SK-N-SH treated with all-trans-retinoic acid at 6 μM for 48 hours (cell line): Measurements from ENCODE around the gene HNF4A.

Experiments used
- ATAC-seq: fragments of 200-7000 bp; cut with Tn5 transposase; 3 replicates; pipeline ENCODE4 v1.9.1; 2020; ENCODE audit warnings: mild to moderate bottlenecking, moderate library complexity
- ARNTL ChIP-seq: fragments of 450-650 bp; formaldehyde crosslinking; IDR thresholded peaks from 2 replicates; pipeline ENCODE4 v1.5.0; 2020; ENCODE audit warnings: low read depth, mild to moderate bottlenecking, moderate library complexity, borderline replicate concordance
- BACH2 ChIP-seq: fragments of 250-450 bp; sonication (Bioruptor Pico); IDR thresholded peaks from 2 replicates; pipeline ENCODE4 v1.9.0; 2021; ENCODE audit warnings: mild to moderate bottlenecking, borderline replicate concordance
- CREB5 ChIP-seq: fragments of 250-450 bp; sonication (Bioruptor Pico); IDR thresholded peaks from 2 replicates; pipeline ENCODE4 v1.5.1; 2020; ENCODE audit warnings: low read depth, mild to moderate bottlenecking, moderate library complexity
- CSDC2 ChIP-seq: fragments of 250-450 bp; sonication (Bioruptor Pico); IDR thresholded peaks from 2 replicates; pipeline ENCODE4 v1.5.0; 2020; ENCODE audit warnings: mild to moderate bottlenecking, moderate library complexity
- CSRNP3 ChIP-seq: fragments of 250-450 bp; sonication (Bioruptor Pico); IDR thresholded peaks from 2 replicates; pipeline ENCODE4 v1.5.1; 2021; ENCODE audit warnings: mild to moderate bottlenecking, moderate library complexity
- ESRRG ChIP-seq: fragments of 250-450 bp; sonication (Bioruptor Pico); IDR thresholded peaks from 2 replicates; pipeline ENCODE4 v1.6.1; 2021; ENCODE audit warnings: mild to moderate bottlenecking
- GLIS3 ChIP-seq: fragments of 250-450 bp; sonication (Bioruptor Pico); IDR thresholded peaks from 2 replicates; pipeline ENCODE4 v1.5.0; 2020; ENCODE audit warnings: mild to moderate bottlenecking, moderate library complexity
- ISL1 ChIP-seq: fragments of 250-450 bp; sonication (Bioruptor Pico); IDR thresholded peaks from 2 replicates; pipeline ENCODE4 v2.1.2; 2022; ENCODE audit warnings: mild to moderate bottlenecking, moderate library complexity
- PATZ1 ChIP-seq: fragments of 250-450 bp; sonication (Bioruptor Pico); IDR thresholded peaks from 2 replicates; pipeline ENCODE4 v1.8.0; 2020; ENCODE audit warnings: mild to moderate bottlenecking, moderate library complexity, borderline replicate concordance
- SNAI2 ChIP-seq: fragments of 250-450 bp; sonication (Bioruptor Pico); IDR thresholded peaks from 2 replicates; pipeline ENCODE4 v1.5.0; 2020; ENCODE audit warnings: mild to moderate bottlenecking, moderate library complexity
- TCF4 ChIP-seq: fragments of 250-450 bp; sonication (Bioruptor Pico); IDR thresholded peaks from 2 replicates; pipeline ENCODE4 v1.8.0; 2021; ENCODE audit warnings: mild to moderate bottlenecking, moderate library complexity, borderline replicate concordance
- TOX ChIP-seq: fragments of 250-450 bp; sonication (Bioruptor Pico); IDR thresholded peaks from 2 replicates; pipeline ENCODE4 v1.8.0; 2021; ENCODE audit warnings: mild to moderate bottlenecking, moderate library complexity, borderline replicate concordance
- TSHZ2 ChIP-seq: fragments of 250-450 bp; sonication (Bioruptor Pico); IDR thresholded peaks from 2 replicates; pipeline ENCODE4 v1.5.0; 2020; ENCODE audit warnings: mild to moderate bottlenecking, moderate library complexity
- ZC3H10 ChIP-seq: fragments of 250-450 bp; sonication (Bioruptor Pico); IDR thresholded peaks from 2 replicates; pipeline ENCODE4 v1.5.1; 2021; ENCODE audit warnings: mild to moderate bottlenecking, moderate library complexity
- ZFP30 ChIP-seq: fragments of 450-650 bp; formaldehyde crosslinking; IDR thresholded peaks from 2 replicates; pipeline ENCODE4 v1.5.0; 2022; ENCODE audit warnings: mild to moderate bottlenecking, moderate library complexity
- ZNF565 ChIP-seq: fragments of 450-650 bp; formaldehyde crosslinking; conservative IDR thresholded peaks from 2 replicates; pipeline ENCODE4 v1.5.0; 2020; ENCODE audit warnings: low read depth, mild to moderate bottlenecking, moderate library complexity
- ZNF70 ChIP-seq: fragments of 450-650 bp; formaldehyde crosslinking; IDR thresholded peaks from 2 replicates; pipeline ENCODE4 v1.5.0; 2020; ENCODE audit warnings: mild to moderate bottlenecking, moderate library complexity
- ZNF8 ChIP-seq: fragments of 450-650 bp; formaldehyde crosslinking; IDR thresholded peaks from 2 replicates; pipeline ENCODE4 v1.5.0; 2020; ENCODE audit warnings: mild to moderate bottlenecking, moderate library complexity
- TF ChIP-seq, protein P1 (sequence below): fragments of 250-450 bp; sonication (Bioruptor Pico); IDR thresholded peaks from 2 replicates; pipeline ENCODE4 v1.8.0; 2021; ENCODE audit warnings: low read depth, mild to moderate bottlenecking, moderate library complexity, borderline replicate concordance

The HNF4A gene

DNA sequence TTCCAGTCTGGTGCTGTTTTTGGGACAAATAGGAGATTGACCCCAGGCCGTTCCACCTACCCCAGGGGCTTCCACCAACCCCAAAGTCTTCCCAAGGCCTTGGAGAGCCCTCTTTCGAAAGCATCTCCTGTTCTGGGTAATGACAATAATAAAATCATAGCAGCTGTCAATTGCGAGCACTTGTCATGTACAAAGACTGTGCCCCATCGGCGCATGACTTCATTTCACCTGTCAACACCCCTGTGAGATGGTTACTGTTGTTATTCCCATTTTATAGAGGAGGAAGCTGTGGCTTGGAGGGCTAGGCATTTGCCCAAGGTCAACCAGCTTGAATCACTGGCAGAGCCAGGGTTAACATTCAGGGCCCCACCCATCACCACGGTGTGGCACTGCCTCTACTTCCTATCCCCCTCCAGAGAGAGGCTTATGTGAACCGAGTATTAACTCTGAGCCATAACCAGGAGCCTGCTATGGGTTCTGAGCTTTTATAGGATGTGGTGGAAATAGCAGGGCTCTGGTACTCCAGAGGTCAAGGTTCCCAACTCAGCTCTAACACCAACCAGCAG lies 51.2 kb downstream of the HNF4A start:
- TF ChIP-seq CREB5, result no peak
- TF ChIP-seq ESRRG (CRISPR knock-in tag), result no peak
- no peak for TF ChIP-seq ZNF8 (CRISPR knock-in tag)
- TF ChIP-seq CSDC2 (CRISPR knock-in tag), result no peak
- no peak for TF ChIP-seq TOX
- no peak for TF ChIP-seq TSHZ2 (CRISPR knock-in tag)
- TF ChIP-seq TCF4 (CRISPR knock-in tag), result no peak
- TF ChIP-seq ZFP30, result no peak
- TF ChIP-seq GLIS3, result no peak
- TF ChIP-seq ISL1, result no peak
- TF ChIP-seq CSRNP3 (CRISPR knock-in tag), result no peak
- no peak for TF ChIP-seq BACH2 (CRISPR knock-in tag)

GRCh38 chr20:44407402-44408184 lies 52.1 kb downstream of the HNF4A start:
- peak; percentile 31; the same call in 1 of the 3 replicates for ATAC-seq
- TF ChIP-seq ARNTL (no peak), CREB5 (no peak), ZNF70 (CRISPR knock-in tag) (no peak), SNAI2 (CRISPR knock-in tag) (no peak), TCF4 (CRISPR knock-in tag) (no peak), PATZ1 (CRISPR knock-in tag) (no peak), BACH2 (CRISPR knock-in tag) (no peak), ZFP30 (no peak), CSRNP3 (CRISPR knock-in tag) (no peak), ZNF565 (CRISPR knock-in tag) (no peak), TOX (no peak), ZC3H10 (CRISPR knock-in tag) (no peak), ZNF8 (CRISPR knock-in tag) (no peak)
- TF ChIP-seq, protein P1, sequence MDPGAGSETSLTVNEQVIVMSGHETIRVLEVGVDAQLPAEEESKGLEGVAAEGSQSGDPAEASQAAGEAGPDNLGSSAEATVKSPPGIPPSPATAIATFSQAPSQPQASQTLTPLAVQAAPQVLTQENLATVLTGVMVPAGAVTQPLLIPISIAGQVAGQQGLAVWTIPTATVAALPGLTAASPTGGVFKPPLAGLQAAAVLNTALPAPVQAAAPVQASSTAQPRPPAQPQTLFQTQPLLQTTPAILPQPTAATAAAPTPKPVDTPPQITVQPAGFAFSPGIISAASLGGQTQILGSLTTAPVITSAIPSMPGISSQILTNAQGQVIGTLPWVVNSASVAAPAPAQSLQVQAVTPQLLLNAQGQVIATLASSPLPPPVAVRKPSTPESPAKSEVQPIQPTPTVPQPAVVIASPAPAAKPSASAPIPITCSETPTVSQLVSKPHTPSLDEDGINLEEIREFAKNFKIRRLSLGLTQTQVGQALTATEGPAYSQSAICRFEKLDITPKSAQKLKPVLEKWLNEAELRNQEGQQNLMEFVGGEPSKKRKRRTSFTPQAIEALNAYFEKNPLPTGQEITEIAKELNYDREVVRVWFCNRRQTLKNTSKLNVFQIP (CRISPR knock-in tag), result no peak

More for the DNA sequence above, 51.2 kb downstream of the HNF4A start:
- ATAC-seq, result no peak
